PC-9 (cell line): ENCODE measurements around the gene RALGPS1.

ENCODE experiments used
- EZH2 ChIP-seq: fragments of 200-600 bp; sonication (generic); IDR thresholded peaks from 2 replicates; pipeline ENCODE4 v1.8.0; 2017; ENCODE audit warnings: antibody characterized with exemption, low read depth
- TF ChIP-seq, protein P1 (sequence below): fragments of 200-600 bp; sonication (generic); conservative IDR thresholded peaks from 2 replicates; pipeline ENCODE4 v1.6.1; 2017; ENCODE audit warnings: mixed run types, antibody characterized with exemption, mild to moderate bottlenecking, moderate library complexity

- TF ChIP-seq, protein P1, sequence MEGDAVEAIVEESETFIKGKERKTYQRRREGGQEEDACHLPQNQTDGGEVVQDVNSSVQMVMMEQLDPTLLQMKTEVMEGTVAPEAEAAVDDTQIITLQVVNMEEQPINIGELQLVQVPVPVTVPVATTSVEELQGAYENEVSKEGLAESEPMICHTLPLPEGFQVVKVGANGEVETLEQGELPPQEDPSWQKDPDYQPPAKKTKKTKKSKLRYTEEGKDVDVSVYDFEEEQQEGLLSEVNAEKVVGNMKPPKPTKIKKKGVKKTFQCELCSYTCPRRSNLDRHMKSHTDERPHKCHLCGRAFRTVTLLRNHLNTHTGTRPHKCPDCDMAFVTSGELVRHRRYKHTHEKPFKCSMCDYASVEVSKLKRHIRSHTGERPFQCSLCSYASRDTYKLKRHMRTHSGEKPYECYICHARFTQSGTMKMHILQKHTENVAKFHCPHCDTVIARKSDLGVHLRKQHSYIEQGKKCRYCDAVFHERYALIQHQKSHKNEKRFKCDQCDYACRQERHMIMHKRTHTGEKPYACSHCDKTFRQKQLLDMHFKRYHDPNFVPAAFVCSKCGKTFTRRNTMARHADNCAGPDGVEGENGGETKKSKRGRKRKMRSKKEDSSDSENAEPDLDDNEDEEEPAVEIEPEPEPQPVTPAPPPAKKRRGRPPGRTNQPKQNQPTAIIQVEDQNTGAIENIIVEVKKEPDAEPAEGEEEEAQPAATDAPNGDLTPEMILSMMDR, result no peak
- no peak for TF ChIP-seq EZH2
Observed at GRCh38 chr9:127253446-127253845, 338.9 kb downstream of the RALGPS1 start.
